GM18511 (cell line): ENCODE measurements around the gene SH3RF2.
"Not testable (repeated sequence)": the region's sequence is repeated elsewhere in the genome, so short reads cannot be mapped to it uniquely, and the experiment has no call there.

ENCODE experiments used
- ATAC-seq: cut with Tn5 transposase; IDR thresholded peaks from one replicate; pipeline ENCODE4 v1.9.1; 2021; ENCODE audit warnings: mild to moderate bottlenecking, moderate library complexity; ENCODE audit not compliant: unreplicated experiment

SH3RF2 gene

DNA sequence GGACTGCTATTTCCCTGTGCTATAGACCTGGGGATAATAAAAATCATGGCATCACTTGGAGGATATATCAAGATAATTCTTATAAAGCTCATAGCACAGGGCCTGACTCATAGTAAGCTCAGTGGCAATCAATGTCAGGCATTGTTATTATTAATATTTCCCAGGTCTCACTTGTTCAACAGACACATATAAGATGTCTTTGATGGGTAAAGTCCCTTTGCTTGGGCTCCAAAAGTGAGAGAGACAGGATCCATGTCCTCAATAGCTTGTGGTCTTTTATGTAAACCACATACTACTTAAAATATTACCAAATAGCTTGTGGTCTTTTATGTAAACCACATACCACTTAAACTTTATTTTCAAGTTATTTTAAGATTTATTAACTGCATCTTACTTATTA is 11.2 kb downstream of the SH3RF2 start:
- no peak for ATAC-seq

DNA sequence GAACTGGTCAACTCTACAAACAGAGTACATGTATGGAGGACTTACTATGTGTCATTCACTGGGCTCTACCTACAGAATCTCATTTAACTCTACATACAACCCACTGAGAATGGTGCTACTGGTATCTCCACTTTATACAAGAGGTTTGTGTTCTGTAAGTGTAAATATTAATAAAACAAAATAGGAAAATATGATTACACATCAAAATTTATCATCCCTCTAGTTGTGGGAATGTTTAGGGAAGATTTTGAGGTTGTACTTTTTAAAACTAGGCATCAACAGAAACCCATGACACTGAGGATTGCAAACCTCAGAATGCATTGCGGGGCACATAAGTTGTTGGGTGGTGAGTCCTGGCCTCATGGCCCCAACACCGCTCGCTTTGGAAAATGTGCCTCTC is 11.7 kb downstream of the SH3RF2 start:
- ATAC-seq, result no peak

DNA sequence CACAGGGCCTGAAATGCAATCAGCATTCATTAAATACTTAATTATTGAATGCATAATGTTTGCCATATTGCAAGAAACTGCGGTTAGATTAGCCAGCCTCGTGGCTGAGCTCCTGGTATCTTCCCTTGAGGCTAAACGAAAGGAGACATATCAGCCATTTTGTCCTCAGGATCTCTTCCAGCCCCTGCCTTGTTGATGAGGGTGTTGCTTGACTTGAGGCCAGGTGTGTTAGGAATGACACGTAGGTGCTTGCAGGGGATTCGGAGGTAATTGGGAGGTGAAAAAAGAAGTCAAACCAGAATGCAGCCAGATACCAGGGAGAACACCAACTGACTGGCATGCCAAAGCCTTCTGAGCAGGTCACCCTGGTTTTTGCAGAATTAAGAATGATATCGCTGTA is 12.5 kb downstream of the SH3RF2 start:
- ATAC-seq, result no peak

DNA sequence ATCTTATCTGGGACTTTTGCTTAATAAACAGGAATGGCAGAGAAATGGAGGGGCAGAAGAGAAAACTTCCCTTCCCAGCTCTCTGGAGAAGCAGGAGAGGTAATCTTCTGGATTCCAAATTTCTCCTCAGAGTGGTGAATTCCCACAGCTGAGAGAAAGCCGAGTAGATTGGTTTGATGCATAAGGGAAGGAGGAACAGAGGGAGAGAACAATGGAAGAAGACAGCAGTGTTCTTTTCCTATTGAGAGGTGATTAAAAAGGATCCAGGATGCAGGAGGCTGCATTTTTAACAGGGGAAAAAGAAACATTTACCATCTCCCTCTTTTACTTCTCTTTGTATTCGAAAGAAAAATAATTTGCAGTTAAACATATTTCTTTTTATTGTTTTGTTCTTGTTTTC is 13.1 kb downstream of the SH3RF2 start:
- no peak for ATAC-seq

DNA sequence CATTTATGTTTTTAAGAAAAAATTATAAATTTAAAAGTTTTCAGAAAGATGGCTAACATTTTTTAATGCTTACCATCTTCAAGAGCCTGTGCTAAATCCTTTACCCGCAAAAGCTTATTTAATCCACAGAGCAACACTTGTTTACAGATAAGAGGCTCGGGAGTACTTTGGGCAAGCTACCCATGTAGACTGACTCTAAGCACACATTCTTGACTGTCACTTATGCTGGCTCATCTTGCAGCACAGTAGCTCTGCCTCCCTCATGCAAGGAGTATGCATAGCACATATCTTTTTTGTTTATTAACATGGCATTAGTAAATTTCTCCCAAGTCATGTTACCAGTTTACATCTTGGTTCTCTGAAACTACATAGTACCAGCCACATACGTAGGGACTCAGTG is 14.7 kb downstream of the SH3RF2 start:
- no peak for ATAC-seq

DNA sequence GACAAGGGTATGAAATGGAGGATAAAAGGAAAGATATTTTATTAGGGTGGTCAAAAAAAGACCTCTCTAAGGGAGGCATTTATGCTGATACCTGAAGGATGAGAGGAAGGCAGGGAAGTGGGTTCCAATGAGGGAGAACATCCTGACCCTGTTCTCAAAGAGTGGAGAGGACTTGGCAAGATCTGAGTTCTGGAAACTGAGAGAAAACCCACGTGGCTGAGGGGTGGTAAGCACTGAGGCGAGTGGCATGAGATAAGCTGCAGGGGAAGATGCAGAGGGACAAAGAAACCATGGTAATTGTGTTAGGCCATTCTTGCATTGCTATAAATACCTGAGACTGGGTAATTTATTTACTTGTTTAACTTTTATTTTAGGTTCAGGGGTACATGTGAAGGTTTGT is 16.8 kb downstream of the SH3RF2 start:
- ATAC-seq, result no peak

DNA sequence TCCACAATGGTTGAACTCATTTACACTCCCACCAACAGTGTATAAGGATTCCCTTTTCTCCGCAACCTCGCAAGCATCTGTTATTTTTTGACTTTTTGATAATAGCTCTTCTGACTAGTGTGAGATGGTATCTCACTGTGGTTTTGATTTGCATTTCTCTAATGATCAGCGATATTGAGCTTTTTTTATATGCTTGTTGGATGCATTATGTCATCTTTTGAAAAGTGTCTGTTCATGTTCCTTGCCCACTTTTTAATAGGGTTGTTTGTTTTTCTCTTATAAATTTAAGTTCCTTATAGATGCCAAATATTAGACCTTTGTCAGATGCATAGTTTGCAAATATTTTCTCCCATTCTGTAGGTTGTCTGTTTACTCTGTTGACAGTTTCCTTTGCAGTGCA is 17.8 kb downstream of the SH3RF2 start:
- not testable (repeated sequence) for ATAC-seq

DNA sequence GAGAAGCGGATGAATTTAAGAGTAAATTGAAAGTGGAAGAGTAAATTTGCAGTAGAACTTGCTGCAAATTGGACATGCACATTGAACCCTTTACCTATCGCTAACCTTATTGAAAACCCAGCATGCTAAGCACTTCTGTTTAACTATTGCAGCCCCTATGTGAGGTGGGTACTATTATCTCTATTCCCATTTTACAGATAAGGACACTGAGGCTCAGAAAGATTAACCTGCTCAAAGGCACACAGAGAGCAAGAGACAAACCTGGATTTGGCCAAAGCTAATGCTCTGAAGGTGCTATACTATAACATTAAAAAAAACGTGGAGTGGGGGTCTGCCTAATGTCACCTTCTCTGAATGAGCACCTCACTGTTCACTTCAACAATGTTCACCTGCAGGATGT is 21.0 kb downstream of the SH3RF2 start:
- no peak for ATAC-seq

DNA sequence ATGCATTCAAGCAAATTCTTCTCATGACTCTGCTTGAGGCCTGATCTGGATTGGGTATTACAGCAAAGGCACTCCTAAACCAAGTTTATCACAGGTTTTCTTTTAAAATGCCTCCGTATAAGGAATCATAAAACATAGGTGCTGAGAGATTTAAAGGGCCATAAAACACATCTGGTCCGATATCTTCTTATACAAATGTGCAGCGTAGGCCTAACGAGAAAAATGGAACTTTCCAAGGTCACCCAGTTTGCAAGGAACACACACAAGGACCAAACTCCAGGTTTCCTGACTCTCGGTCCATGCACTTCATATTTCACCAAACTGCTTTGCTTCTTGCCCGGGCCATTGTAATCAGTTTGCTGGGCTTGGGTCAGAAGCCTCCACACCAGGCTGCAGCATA is 22.1 kb downstream of the SH3RF2 start:
- ATAC-seq, result no peak

DNA sequence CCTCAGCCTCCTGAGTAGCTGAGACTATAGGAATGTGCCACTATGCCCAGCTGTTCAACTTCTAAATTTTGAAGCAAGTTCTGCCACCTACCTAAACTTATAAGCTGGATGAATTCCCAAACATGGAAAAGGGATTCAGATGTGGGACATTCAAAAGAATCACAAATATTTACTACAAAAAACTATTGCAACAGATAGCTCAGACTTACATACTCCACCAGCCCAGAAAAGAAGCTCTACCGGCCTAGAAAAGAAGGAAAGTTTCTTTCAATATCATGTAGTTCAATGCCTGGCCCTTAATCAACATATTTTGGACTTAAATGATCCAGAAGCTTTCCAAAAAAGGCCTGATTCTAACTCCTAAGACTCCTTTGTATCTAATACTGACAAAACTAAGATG is 23.8 kb downstream of the SH3RF2 start:
- no peak for ATAC-seq

DNA sequence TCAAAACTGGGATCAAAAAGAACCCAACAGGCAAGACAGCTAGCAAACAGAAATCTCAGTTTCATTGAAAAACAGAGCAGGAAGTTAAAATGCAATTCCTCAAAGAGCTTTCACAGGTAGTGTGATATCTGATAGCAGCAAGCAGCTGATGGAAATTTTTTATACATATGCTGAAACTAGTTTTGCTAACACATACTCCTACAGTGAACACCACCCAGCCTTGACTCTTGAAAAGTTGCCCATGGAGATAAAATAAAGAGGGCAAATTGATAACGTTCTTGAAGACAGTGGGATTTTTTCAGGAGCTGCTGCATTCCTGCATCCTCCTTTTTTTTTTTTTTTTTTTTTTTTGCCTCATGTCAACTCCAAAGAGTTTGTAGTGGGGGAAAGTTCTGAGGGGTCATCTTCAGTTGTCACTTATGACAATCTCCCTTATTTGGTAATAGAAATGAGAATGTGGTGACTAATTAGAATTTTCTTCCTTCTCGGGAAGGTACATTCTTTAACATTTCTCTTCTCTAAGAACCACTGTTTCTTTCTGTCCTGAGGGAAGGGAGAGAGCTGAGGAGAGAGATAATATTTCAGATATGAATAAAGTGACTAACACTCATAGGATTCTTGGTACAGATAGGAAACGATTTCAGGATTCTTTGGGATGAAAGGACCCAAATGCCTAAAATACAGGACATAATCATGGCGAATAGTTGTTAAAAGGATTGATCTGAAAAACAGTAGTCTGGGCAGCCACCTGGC is 24.6 kb downstream of the SH3RF2 start:
- no peak for ATAC-seq

DNA sequence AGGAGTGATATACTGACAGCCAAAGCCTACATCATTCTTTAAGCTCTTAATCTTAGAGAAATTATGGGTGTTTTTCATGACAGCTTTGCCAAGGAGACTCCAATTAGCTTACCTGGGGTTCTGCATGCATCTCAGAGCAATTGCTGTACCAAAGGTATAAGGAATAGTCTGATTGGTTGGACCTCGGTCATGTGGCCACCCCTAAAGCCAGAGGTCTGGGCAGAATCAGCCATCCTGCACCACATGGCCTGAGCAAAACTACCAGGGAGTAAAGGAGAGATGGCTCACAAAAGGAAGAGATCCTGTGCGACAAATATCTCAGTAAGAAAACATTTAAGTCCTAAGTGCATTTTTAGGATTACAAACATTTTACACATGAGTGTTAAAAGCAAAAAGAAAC is 25.6 kb downstream of the SH3RF2 start:
- ATAC-seq, result no peak

DNA sequence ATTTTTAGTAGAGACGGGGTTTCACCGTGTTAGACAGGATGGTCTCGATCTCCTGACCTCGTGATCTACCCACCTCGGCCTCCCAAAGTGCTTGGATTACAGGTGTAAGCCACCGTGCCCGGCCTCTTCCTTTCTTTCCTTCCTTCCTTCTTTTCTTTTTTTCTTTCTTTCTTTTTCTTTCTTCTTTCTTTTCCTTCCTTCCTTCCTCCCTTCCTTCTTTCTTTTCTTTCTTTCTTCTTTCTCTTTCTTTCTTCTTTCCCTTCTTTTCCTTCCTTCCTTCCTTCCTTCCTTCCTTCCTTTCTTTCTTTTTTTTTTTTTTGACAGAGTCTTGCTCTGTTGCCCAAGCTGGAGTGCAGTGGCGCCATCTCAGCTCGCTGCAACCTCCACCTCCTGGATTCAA is 27.6 kb downstream of the SH3RF2 start:
- ATAC-seq, result not testable (repeated sequence)

DNA sequence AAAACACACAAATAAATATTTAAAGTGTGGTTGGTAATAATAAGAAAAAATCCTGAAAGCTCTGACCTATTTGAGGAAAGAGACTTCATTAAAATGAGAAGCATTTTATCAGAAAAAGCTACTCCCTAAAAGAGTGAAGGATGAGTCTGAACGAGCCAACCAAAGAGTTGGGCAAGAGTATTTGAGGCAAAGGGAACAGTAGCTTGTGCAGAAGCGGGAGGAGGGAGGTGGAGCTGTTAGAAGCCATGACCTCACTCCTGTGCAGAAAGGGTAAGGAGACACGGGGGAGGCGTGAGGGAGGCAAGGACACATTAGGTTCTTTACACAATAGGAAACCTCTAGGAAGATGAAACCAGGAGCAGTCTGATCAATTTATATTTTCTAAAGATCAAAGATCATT is 29.4 kb downstream of the SH3RF2 start:
- ATAC-seq, result no peak

DNA sequence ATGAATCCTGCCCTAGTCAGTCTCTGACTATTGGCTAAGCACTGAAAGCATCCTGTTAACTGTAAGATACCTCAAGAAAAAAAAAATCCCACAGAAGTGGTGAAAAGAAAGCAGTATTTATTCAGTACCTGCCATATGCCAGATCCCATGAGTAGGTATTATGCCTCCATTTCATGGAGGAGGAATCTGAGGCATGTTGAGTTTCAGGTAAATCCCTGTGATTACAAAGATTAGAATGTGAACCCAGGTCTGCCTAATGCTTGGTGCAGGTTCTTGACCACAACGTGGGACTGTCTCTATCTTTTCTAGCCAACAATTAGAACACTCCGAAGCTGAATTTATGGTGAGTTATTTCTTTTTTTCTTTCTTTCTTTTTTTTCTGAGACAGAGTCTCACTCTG is 30.9 kb downstream of the SH3RF2 start:
- ATAC-seq, result no peak

DNA sequence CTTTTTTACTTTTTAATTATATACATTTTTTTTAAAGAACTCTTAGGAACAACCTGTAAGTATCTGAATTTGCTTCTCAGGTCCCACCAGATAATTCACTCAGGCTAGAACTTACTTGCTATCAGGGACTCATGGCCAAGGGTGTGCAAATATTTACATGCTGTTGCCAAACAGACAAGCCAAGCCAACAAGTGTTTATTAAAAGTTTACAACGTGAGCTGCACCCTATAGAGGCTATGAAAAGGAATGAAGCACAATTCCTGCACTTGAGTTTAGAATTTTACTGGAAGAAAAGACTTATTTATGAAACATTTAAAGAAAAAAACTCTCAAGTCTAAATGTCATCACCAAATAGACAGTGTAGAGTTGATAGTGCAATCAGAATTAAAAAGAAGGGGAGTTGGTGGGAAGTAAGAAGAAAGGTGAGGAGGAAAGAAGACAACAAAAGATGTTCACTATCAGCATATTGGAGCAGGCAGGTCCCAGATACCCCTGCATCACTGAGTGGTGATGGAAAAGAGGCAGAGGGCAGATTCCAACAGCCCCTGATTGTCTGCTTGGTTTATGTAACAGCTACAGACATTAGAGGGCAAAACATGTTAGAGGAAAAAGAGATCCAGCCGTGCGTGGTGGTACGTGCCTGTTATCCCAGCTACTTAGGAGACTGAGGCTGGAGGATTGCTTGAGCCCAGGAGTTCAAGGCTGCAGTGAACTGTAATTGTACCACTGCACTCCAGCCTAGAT is 32.8 kb downstream of the SH3RF2 start:
- ATAC-seq, result no peak

DNA sequence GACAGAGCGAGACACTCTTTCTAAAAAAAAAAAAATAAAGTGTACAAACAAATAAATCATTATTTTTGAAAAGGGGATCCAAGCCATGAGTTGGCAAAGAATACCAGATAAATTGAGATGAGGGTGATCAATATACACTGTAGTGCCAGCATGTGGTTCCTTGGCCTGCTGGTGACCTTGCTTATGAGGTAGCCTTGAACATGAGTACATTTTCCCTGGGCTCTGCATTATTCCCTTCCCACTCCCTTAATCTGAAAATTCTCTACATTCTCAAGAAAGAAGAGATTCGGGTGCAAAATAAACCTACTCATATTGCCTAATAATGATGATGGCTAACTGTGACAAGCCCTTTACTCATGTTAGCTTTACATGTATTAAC is 33.3 kb downstream of the SH3RF2 start:
- no peak for ATAC-seq

DNA sequence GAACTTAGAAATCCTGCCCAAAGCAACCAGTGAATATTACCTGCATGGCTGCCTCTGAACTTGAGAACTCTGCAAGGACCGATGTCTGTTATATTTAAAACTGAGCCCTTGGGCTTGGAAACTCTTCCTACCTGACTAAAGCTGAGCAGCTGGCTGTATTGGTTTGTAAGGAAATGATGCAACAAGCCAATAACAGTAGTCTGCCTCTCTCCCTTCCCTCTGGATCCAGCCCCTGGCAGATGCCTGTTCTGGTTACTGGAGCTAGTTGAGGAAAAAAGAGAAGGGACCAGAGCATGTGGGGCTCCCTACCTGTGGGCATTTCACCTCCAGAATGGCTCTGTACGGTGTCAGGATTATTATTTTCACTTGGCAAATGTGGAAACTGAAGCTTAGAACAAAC is 34.7 kb downstream of the SH3RF2 start:
- no peak for ATAC-seq

DNA sequence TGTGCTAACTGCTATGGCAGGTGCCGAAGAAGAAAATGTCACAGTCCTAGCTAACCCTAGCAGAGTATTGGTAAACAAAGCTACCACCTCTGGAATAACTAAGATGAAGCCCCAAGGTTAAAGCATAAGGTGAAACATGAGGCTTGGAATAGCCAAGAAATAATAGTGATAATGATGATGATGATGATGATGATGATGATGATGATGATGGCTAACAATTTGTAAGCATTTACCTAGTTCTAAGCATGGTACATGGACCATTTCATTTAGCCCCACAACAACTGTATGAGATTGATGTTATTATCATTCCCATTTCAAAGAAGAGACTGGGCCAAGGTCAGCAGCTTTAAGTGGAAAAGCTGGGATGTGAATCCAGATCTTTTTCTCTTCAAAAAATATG is 35.3 kb downstream of the SH3RF2 start:
- no peak for ATAC-seq

DNA sequence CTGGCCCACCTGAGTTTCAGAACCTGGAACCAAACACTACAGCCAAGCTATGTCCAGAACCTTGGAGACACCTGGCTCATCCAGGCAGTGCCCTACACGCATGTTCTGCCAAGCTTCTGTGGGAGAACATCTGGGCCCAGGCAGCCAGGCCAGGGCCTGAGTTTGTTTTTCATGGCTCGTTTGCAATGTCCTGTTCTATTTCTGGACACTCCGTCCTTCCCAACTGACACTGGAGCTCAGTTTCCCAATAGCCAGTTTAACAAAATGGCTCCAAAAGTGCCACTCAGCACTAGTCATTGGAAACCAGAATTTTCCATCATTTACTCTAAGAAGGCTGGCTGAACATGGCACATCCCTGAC is 38.6 kb downstream of the SH3RF2 start:
- no peak for ATAC-seq

DNA sequence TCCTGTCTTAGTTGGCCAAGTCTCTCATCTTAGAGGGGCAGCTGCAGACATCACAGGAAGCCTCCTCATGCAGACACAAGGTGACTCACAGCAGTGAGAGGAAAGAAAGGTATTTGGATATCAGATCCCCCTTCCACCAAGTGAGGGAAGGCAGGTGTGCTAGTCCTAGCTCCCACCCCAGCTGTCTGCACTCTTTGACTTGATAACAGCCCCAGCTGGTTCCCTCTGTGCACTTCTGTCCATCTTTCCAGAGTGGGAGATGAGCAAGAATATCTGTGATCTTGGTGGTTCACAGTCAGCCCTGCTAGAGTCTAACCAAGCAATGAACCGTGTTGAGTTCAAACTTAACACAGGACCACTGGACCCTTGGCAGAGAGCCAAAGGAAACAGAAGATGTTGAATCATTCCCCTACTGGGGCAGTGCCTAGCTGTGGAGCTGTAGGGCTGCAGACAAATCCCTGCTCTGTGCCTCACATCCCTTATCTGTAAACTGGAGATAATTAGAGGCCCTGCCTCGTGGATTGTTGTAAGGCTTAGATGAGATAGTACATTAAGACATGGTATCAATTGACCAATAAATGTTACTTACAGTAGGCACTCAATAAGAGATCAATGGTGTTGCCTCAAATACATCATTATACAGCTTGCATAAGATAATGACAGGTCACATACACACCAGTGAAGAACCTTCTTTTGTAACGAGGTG is 39.1 kb downstream of the SH3RF2 start:
- peak; percentile 58 for ATAC-seq
